GM18858 (cell line): ENCODE measurements around the gene OSBPL3.
"Not testable (repeated sequence)": the region's sequence is repeated elsewhere in the genome, so short reads cannot be mapped to it uniquely, and the experiment has no call there.

Source experiments
- ATAC-seq: cut with Tn5 transposase; IDR thresholded peaks from one replicate; pipeline ENCODE4 v1.9.1; 2021; ENCODE audit not compliant: unreplicated experiment

OSBPL3 gene

GRCh38 chr7:24979863-24980533, at the start of gene OSBPL3:
Gene OSBPL3 (minus strand): TSS chr7:24980178. CDS start chr7:24892472, 87,706 bp downstream.
- ATAC-seq: peak; percentile 48

- ATAC-seq: no peak
Observed at GRCh38 chr7:25029075-25029474, 49.1 kb upstream of the OSBPL3 start.

GRCh38 chr7:25028370-25029021, 48.5 kb upstream of the OSBPL3 start:
- ATAC-seq: no peak

- ATAC-seq: no peak
Observed at GRCh38 chr7:25026156-25026555, 46.2 kb upstream of the OSBPL3 start.

GRCh38 chr7:25025218-25025671, 45.3 kb upstream of the OSBPL3 start:
- ATAC-seq: no peak

GRCh38 chr7:25024066-25024465, 44.1 kb upstream of the OSBPL3 start:
- no peak for ATAC-seq

GRCh38 chr7:25017671-25018070, 37.7 kb upstream of the OSBPL3 start:
- ATAC-seq: not testable (repeated sequence)

- no peak for ATAC-seq
Observed at GRCh38 chr7:25014756-25015155, 34.8 kb upstream of the OSBPL3 start.

GRCh38 chr7:25012710-25013109, 32.7 kb upstream of the OSBPL3 start:
- ATAC-seq: not testable (repeated sequence)

GRCh38 chr7:25012254-25012653, 32.3 kb upstream of the OSBPL3 start:
- no peak for ATAC-seq

- no peak for ATAC-seq
Observed at GRCh38 chr7:25009257-25009656, 29.3 kb upstream of the OSBPL3 start.

GRCh38 chr7:25007668-25008067, 27.7 kb upstream of the OSBPL3 start:
- no peak for ATAC-seq

GRCh38 chr7:25006276-25006675, 26.3 kb upstream of the OSBPL3 start:
- ATAC-seq: no peak

- no peak for ATAC-seq
Observed at GRCh38 chr7:25005658-25006057, 25.7 kb upstream of the OSBPL3 start.

GRCh38 chr7:25002786-25003185, 22.8 kb upstream of the OSBPL3 start:
- no peak for ATAC-seq

GRCh38 chr7:24995466-24995865, 15.5 kb upstream of the OSBPL3 start:
- ATAC-seq: no peak

GRCh38 chr7:24992314-24992713, 12.3 kb upstream of the OSBPL3 start:
- no peak for ATAC-seq

- no peak for ATAC-seq
Observed at GRCh38 chr7:24991353-24991752, 11.4 kb upstream of the OSBPL3 start.

- ATAC-seq: no peak
Observed at GRCh38 chr7:24987331-24987842, 7.4 kb upstream of the OSBPL3 start.

GRCh38 chr7:24982917-24983316, 2.9 kb upstream of the OSBPL3 start:
- no peak for ATAC-seq

GRCh38 chr7:24981171-24981951, 1.4 kb upstream of the OSBPL3 start:
- ATAC-seq: no peak
